Measurements from ENCODE around the gene ADA.
A peak's percentile ranks its signal among the peaks of the same experiment; 100 is the strongest.
"Not testable (repeated sequence)": the region's sequence is repeated elsewhere in the genome, so short reads cannot be mapped to it uniquely, and the experiment has no call there.

ADA gene

GRCh38 chr20:44651684-44652423 is at the start of gene ADA:
Gene ADA (minus strand): TSS chr20:44651699. CDS start chr20:44651607, 92 bp downstream.
- DNase-seq: peak; percentile 79

- DNase-seq: no peak
Measured at GRCh38 chr20:44700306-44700705, 48.8 kb upstream of the ADA start.

GRCh38 chr20:44698351-44698750 is 46.9 kb upstream of the ADA start:
- no peak for DNase-seq

- DNase-seq: not testable (repeated sequence)
Measured at GRCh38 chr20:44697041-44697440, 45.5 kb upstream of the ADA start.

GRCh38 chr20:44696315-44696714 is 44.8 kb upstream of the ADA start:
- DNase-seq: no peak

- no peak for DNase-seq
Measured at GRCh38 chr20:44695674-44696300, 44.3 kb upstream of the ADA start.

GRCh38 chr20:44695295-44695673 is 43.8 kb upstream of the ADA start:
- DNase-seq: no peak

- DNase-seq: no peak
Measured at GRCh38 chr20:44694159-44694558, 42.7 kb upstream of the ADA start.

GRCh38 chr20:44693627-44694026 is 42.1 kb upstream of the ADA start:
- DNase-seq: no peak

- no peak for DNase-seq
Measured at GRCh38 chr20:44692932-44693480, 41.5 kb upstream of the ADA start.

- no peak for DNase-seq
Measured at GRCh38 chr20:44691424-44692423, 40.2 kb upstream of the ADA start.

- DNase-seq: no peak
Measured at GRCh38 chr20:44690781-44691423, 39.4 kb upstream of the ADA start.

GRCh38 chr20:44689809-44690208 is 38.3 kb upstream of the ADA start:
- no peak for DNase-seq

- DNase-seq: no peak
Measured at GRCh38 chr20:44688053-44688625, 36.6 kb upstream of the ADA start.

GRCh38 chr20:44686934-44687333 is 35.4 kb upstream of the ADA start:
- DNase-seq: no peak

- DNase-seq: no peak
Measured at GRCh38 chr20:44684047-44684967, 32.8 kb upstream of the ADA start.

GRCh38 chr20:44683263-44684046 is 32.0 kb upstream of the ADA start:
- DNase-seq: no peak

GRCh38 chr20:44681796-44682566 is 30.5 kb upstream of the ADA start:
- no peak for DNase-seq

- no peak for DNase-seq
Measured at GRCh38 chr20:44678990-44679611, 27.6 kb upstream of the ADA start.

Data from right forelimb (tissue), 1 donor.